ENCODE measurements around the gene DTNB.

Gene DTNB

GRCh38 chr2:25586726-25587144 is 86.6 kb downstream of the DTNB start:
- H3K4me3 ChIP-seq (ENCODE audit: low read depth, low read length) = no peak overlapping the region
- no peak for DNase-seq (ENCODE audit: low read depth)
- TF ChIP-seq CTCF (IDR thresholded peaks at IDR 0.05; ENCODE audit: control insufficient read depth, extremely low read depth, insufficient read depth) = no peak

GRCh38 chr2:25585189-25585588 is 88.2 kb downstream of the DTNB start:
- no peak for DNase-seq (ENCODE audit: low read depth)
- no peak for TF ChIP-seq CTCF (IDR thresholded peaks at IDR 0.05; ENCODE audit: control insufficient read depth, extremely low read depth, insufficient read depth)
- no peak overlapping the region for H3K4me3 ChIP-seq (ENCODE audit: low read depth, low read length)

GRCh38 chr2:25582077-25582830 is 91.1 kb downstream of the DTNB start:
- no peak for DNase-seq (ENCODE audit: low read depth)
- TF ChIP-seq CTCF (IDR thresholded peaks at IDR 0.05; ENCODE audit: control insufficient read depth, extremely low read depth, insufficient read depth) = no peak
- no peak overlapping the region for H3K4me3 ChIP-seq (ENCODE audit: low read depth, low read length)

- no peak for TF ChIP-seq CTCF (IDR thresholded peaks at IDR 0.05; ENCODE audit: control insufficient read depth, extremely low read depth, insufficient read depth)
These were observed 96.8 kb downstream of the DTNB start for GRCh38 chr2:25576596-25576995.

GRCh38 chr2:25572638-25573037 is 100.7 kb downstream of the DTNB start:
- DNase-seq (ENCODE audit: low read depth) = no peak
- H3K4me3 ChIP-seq (ENCODE audit: low read depth, low read length) = no peak overlapping the region
- TF ChIP-seq CTCF (IDR thresholded peaks at IDR 0.05; ENCODE audit: control insufficient read depth, extremely low read depth, insufficient read depth) = no peak

More at GRCh38 chr2:25576596-25576995, 96.8 kb downstream of the DTNB start:
- peak; percentile 38 for DNase-seq (ENCODE audit: low read depth)
- H3K4me3 ChIP-seq (ENCODE audit: low read depth, low read length) = no peak overlapping the region

- DNase-seq (ENCODE audit: low read depth) = peak; percentile 44
- TF ChIP-seq CTCF (IDR thresholded peaks at IDR 0.05; ENCODE audit: control insufficient read depth, extremely low read depth, insufficient read depth) = no peak
- H3K4me3 ChIP-seq (ENCODE audit: low read depth, low read length) = no peak overlapping the region
These were observed 103.1 kb downstream of the DTNB start for GRCh38 chr2:25570161-25570845.

Data from LNCaP clone FGC (cell line).